H1 (cell line): ENCODE measurements around the gene IL5.

Experiments
- BRCA1 ChIP-seq: IDR thresholded peaks from 2 replicates; pipeline ENCODE4 v1.6.1; 2012; ENCODE audit warnings: low read depth, low read length, improper control_type of control experiment
- POLR2A ChIP-seq, 2 experiments: IDR thresholded peaks; 1 replicate in 1 of 2; 2 replicates in 1 of 2; pipeline ENCODE4 v1.6.1; 2011; ENCODE audit warnings: low read depth in 2 of 2, low read length in 2 of 2, mild to moderate bottlenecking in 2 of 2; ENCODE audit errors: control extremely low read depth in 1 of 2
- TBP ChIP-seq: IDR thresholded peaks from 2 replicates; pipeline ENCODE4 v1.6.1; 2011; ENCODE audit warnings: low read depth, low read length, improper control_type of control experiment

DNA sequence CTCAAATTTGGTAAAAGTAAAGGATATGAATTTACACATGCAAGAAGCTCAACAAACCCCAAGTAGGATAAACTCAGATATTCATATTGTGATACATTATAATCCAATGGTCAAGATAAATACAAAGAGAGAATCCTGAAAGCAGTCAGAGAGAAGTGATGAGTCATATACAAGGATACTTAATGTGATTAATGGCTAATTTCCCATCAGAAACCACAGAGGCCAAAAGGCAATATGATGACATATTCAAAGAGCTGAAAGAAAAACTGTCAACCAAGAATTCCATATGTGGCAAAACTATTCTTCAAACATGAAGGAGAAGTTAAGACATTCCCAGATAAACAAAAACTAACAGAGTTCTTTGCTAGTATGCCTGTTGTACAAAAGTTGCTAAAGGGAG, 33.2 kb downstream of the IL5 start:
- TF ChIP-seq BRCA1 (no peak), POLR2A (IDR thresholded peaks at IDR 0.05; ENCODE audit: control extremely low read depth in 1 of 2, low read depth in 2 of 2, low read length in 2 of 2) (no peak), TBP (no peak)
